Activated CD4-positive, alpha-beta T cell treated with anti-CD3 and anti-CD28 coated beads for 1 hour (primary cell): ENCODE measurements around the gene PPIL1.
"Not testable (repeated sequence)": the region's sequence is repeated elsewhere in the genome, so short reads cannot be mapped to it uniquely, and the experiment has no call there.

Experiments used
- DNase-seq: peaks from one replicate; pipeline ENCODE4 v3.0.0-alpha.2; 2020

PPIL1 gene

DNA sequence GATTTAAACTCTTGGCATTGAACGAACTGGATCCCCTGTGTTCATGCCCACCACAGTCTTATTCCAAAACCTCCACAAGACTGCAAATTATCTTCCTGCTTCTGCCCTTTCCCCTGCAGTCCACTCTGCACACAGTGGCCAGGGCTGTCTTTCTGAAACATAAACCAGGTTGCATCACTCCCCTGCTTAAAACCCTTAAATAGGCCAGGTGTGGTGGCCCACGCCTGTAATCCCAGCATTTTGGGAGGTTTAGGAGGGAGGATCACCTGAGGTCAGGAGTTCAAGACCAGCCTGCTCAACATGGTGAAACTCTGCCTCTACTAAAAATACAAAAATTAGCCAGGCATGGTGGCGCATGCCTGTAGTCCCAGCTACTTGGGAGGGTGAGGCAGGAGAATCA, 61.6 kb downstream of the PPIL1 start:
- not testable (repeated sequence) for DNase-seq

GRCh38 chr6:36809941-36810803, 64.4 kb downstream of the PPIL1 start:
- no peak for DNase-seq

DNA sequence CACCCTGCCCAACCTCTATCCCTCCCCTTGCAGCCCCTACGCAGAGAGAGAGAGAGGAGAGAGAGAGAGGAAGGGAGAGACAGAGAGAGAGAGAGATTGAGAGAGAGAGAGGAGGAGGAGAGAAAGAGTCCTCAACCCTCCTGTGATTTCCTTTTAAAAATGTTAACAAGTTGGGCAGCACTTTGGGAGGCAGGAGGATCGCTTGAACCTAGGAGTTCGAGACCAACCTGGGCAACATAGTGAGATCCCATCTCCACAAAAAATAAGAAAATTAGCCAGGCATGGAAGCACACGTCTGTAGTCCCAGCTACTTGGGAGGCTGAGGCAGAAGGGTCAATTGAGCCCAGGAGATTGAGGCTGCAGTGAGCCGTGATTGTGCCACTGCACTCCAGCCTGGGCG, 65.4 kb downstream of the PPIL1 start:
- DNase-seq, result no peak

GRCh38 chr6:36808634-36809033, 66.0 kb downstream of the PPIL1 start:
- DNase-seq, result no peak

GRCh38 chr6:36807750-36808149, 66.9 kb downstream of the PPIL1 start:
- no peak for DNase-seq

DNA sequence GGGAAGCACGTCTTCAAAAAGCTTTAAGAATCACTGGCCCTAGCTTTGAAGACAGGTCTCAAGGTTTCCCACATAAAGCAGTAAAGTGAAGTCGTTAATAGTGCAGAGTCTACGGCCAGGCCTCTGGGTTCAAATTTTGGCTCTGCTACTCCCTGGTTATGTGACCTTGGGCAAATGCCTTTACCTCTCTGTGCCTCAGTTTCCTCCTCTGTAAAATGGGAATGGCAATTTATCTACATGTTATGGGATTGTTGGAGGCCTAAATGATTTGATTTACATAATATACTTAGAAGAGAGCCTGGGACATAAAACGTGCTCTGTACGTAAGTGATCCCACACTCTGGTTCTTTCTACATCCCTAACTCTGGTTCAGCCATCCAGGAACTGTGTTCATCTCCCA, 67.5 kb downstream of the PPIL1 start:
- DNase-seq, result no peak

- DNase-seq, result no peak
Measured at GRCh38 chr6:36805917-36806316, 68.7 kb downstream of the PPIL1 start.

DNA sequence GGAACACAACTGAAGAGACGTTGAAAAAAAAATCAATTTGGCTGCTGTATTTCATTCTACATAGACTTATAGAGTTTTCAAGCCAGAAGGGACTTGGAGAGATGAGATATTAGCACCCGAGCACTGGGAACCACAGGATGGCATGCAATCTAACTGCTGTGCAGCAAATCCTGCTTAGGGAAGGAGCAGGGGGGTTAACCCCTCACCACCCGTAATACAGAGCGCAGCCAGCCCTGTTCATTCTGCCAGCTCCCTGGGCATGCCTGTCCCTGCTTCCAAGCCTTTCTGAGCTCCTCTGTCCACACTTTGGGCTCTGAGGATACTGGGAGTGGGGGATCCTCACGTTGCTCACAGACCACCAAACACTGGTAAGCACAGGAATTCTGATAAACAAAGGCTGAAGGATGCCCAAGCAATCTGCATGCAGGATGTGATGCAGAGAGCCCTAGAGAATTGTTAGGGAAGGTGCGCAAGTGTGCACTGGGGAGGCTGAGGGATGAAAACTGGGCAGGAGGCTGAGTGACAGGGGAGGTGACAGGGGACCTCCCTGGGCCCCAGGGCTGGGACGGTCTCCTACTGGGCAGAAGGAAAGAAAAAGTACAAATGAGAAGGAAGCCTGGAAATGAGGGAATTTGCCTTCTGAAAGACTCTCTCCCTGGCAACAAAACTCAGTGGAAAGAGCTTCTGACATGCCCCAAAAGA, 69.4 kb downstream of the PPIL1 start:
- DNase-seq, result no peak
